Amniotic stem cell (primary cell): ENCODE results near the gene GLS.
A peak's percentile ranks its signal among the peaks of the same experiment; 100 is the strongest.
"Not testable (repeated sequence)": the region's sequence is repeated elsewhere in the genome, so short reads cannot be mapped to it uniquely, and the experiment has no call there.

ENCODE experiments used
- DNase-seq: peaks from one replicate; lab custom pipeline; 2025; lab: John Stamatoyannopoulos, UW

The GLS gene

DNA sequence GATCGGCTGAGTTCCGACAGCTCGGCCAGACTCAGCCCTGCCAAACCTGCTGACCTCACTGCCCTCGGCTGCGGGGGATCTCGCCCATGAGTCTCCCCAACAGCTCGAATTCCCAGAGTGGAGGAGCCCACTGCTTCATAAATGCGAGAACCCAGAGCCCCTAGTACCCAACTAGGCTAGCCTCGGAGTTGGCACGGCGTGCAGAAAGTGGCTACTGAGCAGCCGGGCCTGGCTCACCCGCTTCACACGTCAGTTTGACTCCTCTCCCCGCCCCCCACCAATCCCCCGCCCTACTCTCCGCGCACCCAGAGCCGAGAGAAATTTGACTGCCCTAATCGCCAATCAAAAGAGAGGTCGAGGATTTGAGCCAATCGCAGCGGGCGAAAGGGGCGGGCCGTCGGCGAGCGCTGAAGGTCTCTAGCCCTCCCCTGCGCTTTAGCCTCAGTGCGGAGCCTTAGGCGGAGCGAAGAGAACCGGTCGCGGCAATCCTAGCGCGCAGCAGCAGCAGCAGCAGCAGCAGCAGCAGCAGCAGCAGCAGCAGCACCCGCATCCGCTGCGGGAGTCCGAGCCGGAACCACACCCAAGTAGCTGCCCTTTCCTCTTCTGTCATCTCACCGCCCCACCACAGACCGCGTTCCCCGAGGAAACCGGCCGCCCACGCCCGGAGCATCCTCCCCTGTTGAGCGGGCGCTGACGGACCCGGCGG, at the start of gene GLS:
GLS (plus strand) TSS at position 444 of the 706 bp plus-strand sequence. CDS start 264 bp downstream, outside the sequence.
- peak; percentile 94 for DNase-seq

DNA sequence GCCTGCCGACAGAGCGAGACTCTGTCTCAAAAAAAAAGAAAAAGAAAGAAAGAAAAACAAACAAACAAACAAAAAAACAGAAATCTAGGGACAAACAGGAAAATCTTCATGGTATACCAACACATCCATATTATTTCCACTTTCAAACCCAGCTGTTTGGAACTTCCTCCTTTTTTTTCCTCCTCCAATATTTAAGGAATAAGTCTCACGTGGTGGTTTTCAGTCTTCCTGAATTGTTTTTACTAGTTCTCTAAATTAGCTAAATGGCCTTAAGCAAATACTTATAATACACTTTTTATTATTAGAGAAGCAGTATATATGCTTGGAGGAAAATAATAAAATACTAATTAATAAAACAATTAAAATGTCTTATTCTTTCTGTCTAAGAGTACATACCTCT, 48.7 kb upstream of the GLS start:
- no peak for DNase-seq

DNA sequence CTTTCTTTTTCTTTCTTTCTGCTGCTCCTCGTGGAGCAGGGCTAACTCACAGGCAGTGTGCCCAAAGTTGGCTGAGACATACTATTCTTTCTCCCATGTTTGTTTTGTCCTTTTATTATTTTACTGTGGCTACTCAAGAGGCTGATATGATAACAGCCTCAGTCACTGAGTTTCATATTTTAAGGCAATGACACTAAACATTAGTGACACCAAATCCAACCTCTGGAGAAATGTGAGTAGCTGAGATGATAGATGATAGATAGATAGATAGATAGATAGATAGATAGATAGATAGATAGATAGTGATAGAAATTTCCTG, 45.8 kb upstream of the GLS start:
- no peak for DNase-seq

DNA sequence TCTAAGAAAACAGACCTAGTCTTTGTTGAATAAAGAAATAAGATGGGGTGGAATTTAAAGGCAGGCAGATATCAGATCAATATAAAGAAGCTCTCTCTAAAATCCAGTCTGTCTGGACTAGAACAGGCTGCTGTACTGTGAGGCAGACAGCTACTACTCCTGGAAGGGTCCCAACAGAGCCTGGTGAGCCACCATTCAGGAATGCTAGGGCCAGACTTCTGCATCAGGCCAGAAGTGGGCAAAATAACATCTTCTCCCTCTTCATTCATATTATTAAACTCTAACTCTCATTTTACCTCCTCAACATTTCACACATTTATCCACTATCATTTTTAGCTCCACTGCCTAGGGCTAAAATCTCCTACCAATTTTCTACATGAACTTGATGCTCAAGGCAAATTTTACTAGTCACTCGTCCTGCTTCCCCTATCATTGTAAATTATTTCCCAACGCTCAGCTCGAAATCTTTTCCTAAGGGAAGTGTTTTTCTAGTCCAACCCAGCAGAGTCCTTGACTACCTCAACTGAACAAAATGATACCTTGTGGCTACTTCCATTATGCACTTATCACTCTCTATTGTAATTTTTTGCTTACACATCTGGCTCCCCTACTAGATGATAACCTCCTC, 45.2 kb upstream of the GLS start:
- DNase-seq: peak; percentile 78

DNA sequence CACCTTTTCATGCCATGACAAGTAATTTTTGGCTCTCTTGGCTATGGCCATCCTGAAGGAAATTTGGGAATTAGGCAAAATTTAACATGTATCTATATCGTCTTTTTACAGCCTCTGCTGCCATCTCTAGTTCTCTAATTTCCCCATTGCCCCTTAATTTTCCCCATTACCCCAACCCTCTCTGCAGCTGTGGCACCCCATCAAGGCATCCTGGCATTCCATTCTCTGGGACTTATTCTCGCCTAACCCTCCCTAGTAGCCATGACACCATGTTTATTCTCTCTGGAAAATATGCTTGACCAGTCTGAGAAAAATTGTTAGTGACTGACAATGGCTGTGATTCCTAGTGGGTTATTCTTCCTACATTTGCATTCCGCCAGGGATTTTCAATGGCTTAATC, 43.9 kb upstream of the GLS start:
- DNase-seq: no peak

DNA sequence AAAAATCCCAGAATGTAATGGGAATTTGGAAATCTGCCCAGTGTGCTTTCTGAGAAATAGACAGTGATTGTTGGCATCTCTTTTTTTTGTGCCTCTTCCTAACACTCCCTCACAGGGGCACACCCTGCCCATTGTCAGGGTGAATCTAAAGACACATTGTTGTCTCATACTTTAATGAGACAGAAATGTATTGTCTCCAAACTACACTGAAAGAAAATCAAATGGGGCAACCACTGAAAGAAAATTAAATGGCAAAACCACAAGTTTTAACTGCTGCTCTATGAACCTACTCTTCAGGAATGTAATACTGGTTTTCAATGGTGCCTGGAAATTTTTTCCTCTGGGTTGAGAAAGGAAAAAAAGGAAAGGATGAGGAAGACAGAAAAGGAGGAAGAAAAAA, 43.2 kb upstream of the GLS start:
- no peak for DNase-seq

DNA sequence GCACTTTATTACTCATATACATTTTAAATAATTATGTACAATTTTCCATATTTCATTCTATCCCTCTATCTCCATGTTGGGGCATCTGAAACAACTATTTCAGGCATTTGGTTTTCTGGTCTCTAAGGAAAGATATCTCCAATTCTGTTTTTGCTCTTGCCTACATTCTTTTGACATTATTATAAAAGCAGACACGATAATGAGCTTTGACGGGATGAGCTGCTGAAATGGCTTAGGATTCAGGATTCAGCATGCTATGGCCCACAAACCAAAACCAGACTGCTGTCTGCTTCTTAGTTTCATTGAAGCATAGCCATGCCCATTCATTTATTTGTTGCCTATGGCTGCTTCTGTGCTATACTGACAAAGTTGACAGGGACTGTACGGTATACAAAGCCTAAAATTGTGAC, 42.7 kb upstream of the GLS start:
- no peak for DNase-seq

DNA sequence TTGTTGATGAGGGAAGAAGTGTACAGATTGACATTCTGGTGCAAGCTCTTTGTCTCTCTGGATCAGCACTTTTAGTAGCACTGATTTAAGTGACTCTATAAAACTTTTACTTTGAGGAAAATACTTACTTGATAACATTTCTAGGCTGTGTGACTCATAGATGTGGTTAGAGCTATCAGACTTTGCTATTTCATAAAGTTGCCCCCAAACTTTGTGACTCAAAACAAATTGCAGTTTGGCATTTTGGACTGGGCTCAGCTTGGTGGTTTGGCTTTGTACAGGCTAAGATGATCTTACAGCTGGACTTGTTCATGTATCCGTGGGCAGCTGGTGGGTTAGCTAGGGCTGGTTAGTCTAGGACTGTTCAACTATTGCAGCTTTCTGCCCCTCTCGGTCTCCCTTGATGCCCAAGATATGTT, 42.1 kb upstream of the GLS start:
- DNase-seq: peak; percentile 49

DNA sequence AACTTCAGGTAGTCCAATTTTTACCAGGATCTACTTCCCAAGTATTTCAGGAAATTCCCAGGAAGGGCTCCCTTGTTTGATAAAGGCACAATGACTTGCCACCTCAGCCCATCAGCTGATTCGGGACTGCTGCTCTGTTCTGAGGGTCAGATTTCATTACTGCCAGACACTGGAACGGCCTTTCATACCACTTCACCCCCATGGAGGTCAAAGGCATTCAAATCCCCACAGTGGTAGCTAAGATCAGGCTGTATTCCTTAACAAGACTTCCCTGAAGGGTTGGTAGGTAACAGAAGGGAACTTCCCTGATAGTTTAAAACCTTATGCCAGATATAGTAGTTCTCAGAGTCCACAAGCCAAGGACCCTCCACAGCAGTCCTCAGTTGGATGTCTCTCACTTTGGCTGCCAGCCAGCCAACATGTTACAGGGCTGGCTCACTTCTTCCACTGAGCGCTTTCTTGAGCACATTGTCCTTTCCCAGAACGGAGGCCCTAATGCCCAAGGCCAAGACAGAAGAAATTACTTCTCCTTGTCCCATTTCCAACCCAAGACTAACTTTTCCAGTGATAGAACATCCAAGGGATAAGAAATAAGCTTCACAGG, 40.0 kb upstream of the GLS start:
- DNase-seq: no peak

DNA sequence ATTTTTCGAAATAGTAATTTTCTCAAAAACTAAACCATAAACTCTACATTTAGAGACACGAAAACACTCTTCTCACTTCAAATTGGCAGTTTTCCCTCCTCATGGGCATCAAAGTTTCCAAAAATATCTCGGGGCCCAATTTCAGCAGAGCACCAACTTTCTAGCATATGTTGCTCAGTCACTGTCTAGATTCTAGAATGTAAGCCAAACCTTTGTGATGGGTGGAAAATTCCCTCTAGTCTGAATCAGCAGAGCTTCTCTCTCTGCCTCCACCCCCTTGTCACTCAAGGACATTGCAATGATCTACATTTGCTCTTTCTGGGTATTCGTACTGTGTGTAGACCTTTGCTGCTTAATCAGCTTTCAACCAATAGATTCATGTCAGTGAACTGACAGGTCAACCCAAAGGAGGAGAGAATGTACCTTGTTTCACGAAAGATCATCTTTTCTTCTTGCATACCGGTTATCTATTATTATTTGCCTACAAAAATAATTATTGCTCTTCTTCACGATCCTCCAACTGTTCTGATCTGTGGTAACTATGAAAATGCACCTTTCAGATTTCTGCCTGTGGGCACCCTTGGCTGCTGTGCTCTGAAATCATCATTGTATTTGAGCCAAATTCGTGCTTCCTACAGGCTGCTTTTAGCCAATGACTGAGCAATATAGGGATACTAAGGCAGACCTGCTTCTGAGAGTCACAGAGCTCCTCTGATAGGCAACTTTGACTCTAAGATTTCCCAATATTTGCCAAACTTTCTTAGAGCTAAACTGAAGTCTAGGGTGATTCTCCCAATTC, 38.7 kb upstream of the GLS start:
- no peak for DNase-seq

DNA sequence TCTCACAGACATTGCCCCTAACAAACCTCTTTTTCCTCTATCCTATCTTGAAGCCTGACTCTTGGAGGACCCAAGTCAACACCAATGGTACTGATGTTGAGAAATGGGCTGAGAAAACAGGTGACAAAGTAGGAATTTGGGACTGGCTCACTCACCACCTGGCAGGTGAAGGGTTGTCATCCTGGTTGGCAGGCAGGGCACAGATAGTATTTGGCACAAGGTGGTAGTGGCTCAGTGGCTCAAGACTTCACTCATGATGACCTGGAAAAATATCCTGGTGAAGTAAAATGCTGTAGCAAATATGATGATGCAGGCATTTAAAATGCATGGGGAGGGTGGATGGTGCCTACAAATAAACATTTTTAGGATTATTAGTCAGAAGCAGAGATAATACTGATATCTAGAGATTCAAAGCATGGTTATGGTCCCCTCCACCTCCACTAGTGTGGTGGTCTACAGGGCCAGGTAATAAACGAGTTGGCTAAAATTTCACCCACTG, 38.0 kb upstream of the GLS start:
- DNase-seq: no peak

DNA sequence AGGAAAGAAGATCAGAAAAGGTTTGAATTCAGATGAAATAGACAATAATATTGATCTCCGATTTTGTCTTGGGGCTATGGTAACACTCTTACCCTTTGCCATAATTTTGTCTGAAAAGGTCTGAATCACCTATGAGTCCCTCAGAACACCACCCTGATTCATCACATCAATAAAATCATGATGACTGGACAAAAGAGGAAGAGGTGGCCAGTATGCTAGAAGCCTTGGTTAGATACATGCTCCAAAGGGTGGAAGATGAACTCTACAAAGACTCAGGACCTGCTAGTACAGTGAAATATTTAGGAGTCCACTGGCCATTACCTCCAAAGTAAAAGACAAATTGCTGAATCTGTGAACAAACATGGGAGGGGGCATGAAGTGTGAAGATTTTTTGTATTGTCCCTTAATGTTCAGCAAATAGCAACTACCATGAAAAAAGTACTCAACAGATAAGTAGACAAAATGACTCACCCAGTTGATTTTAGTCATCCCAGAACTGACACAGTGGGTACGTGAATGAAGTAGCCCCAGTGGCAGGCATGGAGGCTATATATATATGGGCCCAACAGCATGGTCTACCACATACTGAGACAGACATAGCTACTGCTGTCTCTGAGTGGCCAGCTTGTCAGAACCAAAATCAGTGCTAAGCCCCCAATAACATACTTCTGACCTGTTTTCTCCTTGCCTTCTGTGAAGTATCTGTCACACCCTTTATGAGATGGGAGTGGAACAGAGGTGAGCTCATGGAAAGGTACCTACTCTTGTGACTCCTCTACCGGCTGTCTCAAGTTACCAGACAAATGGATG, 36.5 kb upstream of the GLS start:
- no peak for DNase-seq

DNA sequence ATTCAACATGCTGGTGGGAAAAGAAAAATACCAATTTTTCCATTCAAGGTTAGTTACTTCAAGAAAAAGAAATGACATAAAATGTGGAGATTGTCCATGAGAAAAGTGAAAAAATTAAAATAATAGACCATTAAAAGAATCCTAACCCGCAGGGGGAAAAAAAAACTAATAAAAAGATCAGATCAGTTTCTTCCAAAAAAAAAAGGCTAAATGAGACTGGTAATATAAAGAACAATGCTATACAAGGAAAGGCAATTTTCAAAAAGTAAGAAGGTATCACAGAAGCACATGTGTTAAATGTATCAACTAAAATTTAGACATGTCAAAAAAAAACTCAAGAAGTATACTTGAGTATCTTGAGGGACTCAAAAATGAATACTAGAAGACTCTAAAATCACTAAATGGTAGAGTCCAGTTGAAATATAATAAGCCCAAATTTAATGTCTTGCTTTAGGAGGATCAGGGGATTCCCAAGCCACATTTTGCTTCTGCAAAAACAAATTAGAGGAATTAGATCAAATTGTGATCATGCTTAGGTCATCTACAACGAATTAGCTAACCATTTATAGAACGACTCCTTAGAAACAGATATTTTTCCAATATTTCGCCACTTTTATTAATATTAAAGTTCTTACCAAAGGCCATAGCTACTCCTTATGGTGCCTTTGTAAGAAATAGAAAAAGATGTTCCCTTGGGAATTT, 35.8 kb upstream of the GLS start:
- DNase-seq: no peak

DNA sequence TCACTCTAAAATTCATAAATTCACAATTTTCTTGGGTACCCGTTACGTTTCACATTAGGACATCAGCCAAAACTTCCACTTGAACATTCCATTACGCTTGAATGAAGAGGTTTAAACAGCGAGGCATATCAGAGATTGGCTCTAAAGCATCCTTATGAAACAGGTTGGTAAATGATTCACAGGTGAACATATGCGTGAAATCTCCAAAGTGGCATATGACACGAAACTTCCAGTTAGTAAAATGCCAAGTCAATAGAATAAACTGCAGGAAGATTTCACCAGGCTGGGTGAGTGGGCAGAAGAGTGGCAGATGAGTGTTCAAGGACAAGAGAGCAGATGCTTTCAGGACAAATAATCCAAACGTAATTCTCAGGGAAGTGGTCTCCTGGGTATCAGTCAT, 33.9 kb upstream of the GLS start:
- no peak for DNase-seq

DNA sequence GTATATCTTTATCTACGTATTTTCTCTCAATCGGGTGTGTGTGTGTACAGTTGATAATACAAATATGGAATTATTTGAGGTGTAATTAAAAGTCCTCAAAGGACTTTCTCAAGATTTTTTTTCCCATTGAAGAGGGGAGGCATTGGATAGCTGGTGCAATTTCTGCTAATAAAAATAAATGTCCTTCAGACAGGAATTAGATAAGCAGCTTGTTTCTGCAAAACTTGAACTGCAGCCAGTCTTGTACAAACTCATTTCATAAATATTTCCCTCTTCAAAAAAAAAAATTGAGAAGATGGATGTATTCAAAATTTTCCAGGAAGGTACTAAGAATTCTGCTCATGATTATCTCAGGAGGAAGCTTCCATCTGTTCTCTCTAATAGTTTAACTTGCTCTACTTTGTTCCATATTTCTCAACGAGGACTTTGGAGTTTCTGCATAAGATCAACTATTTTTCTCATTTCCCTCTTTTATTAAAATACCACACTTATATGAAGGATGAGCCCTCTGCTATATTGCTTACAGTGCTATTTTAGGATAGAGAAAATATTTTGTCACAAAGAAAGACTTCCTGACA, 33.0 kb upstream of the GLS start:
- no peak for DNase-seq

DNA sequence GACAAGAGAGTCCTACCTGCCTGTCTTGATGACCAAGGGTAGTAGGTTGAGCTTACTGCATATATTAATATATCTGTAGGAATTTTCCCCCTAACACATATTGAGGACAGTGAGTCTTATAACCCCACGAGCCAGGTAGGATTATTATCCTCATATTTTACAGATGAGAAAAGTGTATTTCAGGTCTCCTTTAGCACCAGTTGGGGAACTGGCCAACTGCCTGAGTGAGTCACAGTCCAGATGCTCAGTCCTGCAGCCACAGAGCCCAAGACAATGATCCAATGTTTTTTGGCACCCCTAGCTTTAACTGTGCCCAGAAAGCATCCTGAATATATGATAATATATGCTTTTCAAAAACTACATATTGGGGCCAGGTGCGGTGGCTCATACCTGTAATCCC, 30.8 kb upstream of the GLS start:
- DNase-seq: no peak

DNA sequence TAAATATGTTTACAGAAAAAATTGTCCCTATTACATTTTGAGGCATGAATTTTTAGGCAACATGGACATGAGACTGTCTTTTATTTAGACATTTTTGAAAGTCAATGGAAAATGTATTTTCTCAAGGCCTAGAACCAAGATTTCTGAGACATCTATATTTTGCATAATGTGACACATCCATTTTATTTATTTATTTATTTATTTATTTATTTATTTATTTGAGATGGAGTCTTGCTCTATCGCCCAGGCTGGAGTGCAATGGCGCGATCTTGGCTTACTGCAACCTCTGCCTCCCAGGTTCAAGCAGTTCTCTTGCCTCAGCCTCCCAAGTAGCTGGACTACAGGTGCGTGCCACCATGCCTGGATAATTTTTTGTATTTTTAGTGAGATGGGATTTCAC, 27.6 kb upstream of the GLS start:
- not testable (repeated sequence) for DNase-seq

DNA sequence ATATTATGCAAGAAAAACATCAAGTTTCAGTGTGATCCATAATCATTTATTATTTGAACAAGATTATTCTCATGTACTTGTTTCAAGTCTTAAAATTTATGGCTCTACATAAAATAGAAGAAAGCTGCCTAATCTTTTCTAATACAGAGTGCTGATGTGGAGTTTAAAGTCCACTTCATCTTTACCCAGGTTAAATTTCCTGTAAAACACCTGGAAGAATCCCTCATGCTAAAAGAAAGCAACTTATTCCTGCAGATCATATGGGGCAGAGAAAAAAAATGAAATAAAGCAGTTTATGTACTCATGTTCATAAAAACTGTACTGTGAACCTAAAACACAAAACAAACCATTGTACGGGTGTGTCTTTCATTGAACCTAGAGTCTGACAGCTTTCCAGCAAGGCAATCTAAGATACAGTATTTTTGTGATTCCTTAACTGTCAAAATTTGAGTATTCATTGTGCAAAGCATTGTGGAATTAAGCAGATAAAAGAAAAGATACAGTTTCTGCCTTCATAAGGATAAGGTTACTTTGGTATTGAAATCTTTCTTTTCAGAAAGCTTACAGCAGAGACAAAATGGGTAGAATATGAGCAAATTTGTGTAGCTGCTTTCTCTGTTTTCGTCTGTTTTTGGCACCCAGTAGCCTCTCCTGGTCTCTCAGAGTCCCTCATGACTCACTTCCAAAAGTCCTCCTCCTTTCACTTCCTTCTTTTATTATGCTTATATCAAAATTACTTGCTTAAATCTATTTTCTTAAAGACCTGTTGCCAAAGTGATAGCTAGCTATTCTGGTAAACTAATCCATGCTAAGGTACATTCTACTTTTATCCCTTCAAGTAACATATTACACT, 26.9 kb upstream of the GLS start:
- DNase-seq: no peak

DNA sequence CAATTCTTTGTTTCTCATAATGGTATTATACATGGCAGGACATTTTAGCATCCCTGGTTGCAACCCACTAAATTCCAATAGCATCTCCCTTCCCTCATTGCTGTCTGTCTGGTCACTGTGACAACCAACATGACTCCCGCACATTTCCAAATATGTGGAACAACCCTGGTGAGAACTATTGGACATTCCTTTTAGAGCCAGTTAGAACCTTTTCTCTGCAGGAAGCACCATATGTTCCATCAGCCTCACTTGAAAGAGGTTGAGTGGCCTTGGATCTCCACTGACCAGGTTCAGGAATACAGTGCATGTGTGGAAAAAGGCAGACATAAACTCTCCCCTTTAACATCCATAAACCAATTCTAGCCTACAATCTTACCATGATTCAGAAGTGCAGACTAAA, 25.9 kb upstream of the GLS start:
- no peak for DNase-seq

DNA sequence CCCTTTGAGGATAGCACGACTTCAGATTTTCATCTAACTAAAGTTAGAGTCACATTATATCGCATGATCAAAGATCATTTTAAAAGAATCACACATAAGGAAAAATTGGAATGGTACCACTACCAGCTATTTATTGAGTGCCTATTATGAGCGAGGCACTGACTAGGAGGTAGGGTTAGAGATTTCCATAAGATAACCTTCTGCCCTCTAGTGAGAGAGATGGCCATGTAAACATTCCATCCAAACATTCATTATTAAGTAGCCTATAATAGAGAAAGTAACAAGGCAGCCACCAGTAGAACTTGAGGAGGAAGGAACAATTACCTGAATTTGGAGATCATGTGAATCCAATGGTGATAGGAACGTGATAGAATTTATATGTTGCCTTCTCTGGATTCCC, 25.4 kb upstream of the GLS start:
- DNase-seq: no peak
